Measurements from ENCODE around the gene SLC35E3. TPM values are rescaled to one million over a fixed set of nuclear protein-coding genes. Genes with fewer than 3 reads are reported as not detected.

SLC35E3 gene
- polyA plus RNA-seq, 2 of the 4 experiments (the other 2 are of a cell fraction) = 5.1 to 22.1 TPM

DNA sequence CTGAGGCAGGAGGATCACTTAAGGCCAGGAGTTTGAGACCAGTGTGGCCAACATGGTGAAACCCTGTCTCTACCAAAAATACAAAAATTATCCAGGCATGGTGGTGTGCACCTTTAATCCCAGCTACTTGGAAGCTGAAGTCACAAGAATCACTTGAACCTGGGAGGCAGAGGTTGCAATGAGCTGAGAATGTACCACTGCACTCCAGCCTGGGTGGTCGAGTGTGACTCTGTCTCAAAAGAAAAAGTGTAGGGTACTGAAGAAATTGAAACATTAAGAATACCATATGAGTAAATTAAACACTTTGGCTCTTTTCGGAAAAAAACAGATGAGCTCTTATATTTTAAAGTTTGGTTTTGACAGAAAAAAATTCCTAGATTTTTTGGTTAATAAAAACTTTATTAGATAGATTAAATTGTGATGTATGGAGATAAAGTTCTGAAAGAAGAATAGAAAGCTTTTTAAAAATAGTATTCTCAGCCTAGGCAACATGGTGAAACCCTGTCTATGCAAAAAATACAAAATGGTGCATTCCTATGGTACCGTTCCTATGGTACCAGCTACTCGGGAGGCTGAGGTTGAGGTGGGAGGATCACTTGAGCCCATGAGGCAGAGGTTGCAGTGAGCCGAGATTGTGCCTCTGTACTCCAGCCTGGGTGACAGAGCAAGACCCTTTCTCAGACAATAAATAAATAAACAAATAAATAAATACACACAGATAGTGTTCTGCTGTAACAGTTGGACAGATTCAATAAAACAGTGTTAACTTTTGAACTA lies 82.1 kb downstream of the SLC35E3 start:
- H3K9me3 ChIP-seq = no peaks in the 10 kb centered on the region
- H3K4me1 ChIP-seq = peaks cover 12% of the 10 kb centered on the region; the same call in 2 of the 3 replicates
- FAIRE-seq (no peak), DNase-seq (ENCODE audit: low read depth in 1 of 2, low spot score in 1 of 2) (no peak), ATAC-seq (no peak)
- ChIA-PET POLR2A (interaction anchor here (0.7 to 1.8 kb wide), 2 partner anchors 12 to 82 kb away, joined by 5 to 6 read pairs; partner anchors contain the start of gene SLC35E3), CTCF (interaction anchor here (2.5 kb wide), 1 partner anchor 19 kb away, joined by 7 read pairs; the partner anchor contains the start of gene MDM2)
- TF ChIP-seq RFX5 (IDR thresholded peaks at IDR 0.05) (no peak), RAD21 (conservative IDR thresholded peaks at IDR 0.05 in 1 of 2, IDR thresholded peaks at IDR 0.05 in 1 of 2) (no peak), GATA3 (IDR thresholded peaks at IDR 0.05; ENCODE audit: borderline replicate concordance) (no peak)
- H3K4me2 ChIP-seq = no peak overlapping the region
- no peak overlapping the region for H3K4me3 ChIP-seq
- 94% methylated on average over 5 of the region's 5 CpGs for WGBS (ENCODE audit: missing lambda C conversion rate)
- no peak overlapping the region for H3K27ac ChIP-seq

DNA sequence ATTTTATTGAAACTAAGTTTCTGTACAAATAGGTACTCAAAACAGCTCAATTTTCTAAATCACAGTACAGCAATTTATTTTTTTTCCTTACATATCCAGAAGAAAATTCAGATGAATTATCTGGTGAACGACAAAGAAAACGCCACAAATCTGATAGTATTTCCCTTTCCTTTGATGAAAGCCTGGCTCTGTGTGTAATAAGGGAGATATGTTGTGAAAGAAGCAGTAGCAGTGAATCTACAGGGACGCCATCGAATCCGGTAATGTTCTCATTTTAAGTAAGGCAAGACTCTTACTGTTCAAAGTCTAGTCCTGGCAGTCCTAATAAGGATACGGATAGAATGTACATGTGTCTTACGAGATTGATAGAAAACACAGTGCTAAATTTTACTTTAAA lies 82.7 kb downstream of the SLC35E3 start:
- ATAC-seq (no peak), FAIRE-seq (no peak), DNase-seq (ENCODE audit: low read depth in 1 of 2, low spot score in 1 of 2) (no peak)
- Histone ChIP-seq H3K27ac (no peak overlapping the region), H3K9me3 (no peaks in the 10 kb centered on the region), H3K4me3 (no peak overlapping the region), H3K4me2 (no peak overlapping the region), H3K4me1 (peaks cover 12% of the 10 kb centered on the region; the same call in 2 of the 3 replicates)
- 92% methylated on average over 7 of the region's 7 CpGs for WGBS (ENCODE audit: missing lambda C conversion rate)
- ChIA-PET POLR2A (interaction anchor here (1.8 kb wide), 1 partner anchor 82 kb away, joined by 6 read pairs; the partner anchor contains the start of gene SLC35E3), CTCF (interaction anchor here (2.5 kb wide), 1 partner anchor 20 kb away, joined by 7 read pairs; the partner anchor contains the start of gene MDM2)
- TF ChIP-seq FOSL2 (IDR thresholded peaks at IDR 0.05) (no peak), FOSL2 (CRISPR knock-in tag; IDR thresholded peaks at IDR 0.05) (no peak), KDM1A (IDR thresholded peaks at IDR 0.05; ENCODE audit: low read depth) (no peak), RFX5 (IDR thresholded peaks at IDR 0.05) (no peak), HDAC2 (IDR thresholded peaks at IDR 0.05) (no peak), RCOR1 (IDR thresholded peaks at IDR 0.05; ENCODE audit: low read depth, low read length) (no peak), ZFP36 (IDR thresholded peaks at IDR 0.05; ENCODE audit: borderline replicate concordance, partially characterized antibody) (no peak), MAX (IDR thresholded peaks at IDR 0.05) (no peak), HMGXB4 (CRISPR knock-in tag; IDR thresholded peaks at IDR 0.05; ENCODE audit: borderline replicate concordance) (no peak), CBX8 (IDR thresholded peaks at IDR 0.05) (no peak), REST (IDR thresholded peaks at IDR 0.05) (no peak), PBX3 (IDR thresholded peaks at IDR 0.05) (no peak), HOXB13 (CRISPR knock-in tag; IDR thresholded peaks at IDR 0.05; ENCODE audit: low read depth) (no peak), JUNB (IDR thresholded peaks at IDR 0.05) (no peak), EHMT2 (IDR thresholded peaks at IDR 0.05; ENCODE audit: low read depth) (no peak)
- TF ChIP-seq, protein P1, sequence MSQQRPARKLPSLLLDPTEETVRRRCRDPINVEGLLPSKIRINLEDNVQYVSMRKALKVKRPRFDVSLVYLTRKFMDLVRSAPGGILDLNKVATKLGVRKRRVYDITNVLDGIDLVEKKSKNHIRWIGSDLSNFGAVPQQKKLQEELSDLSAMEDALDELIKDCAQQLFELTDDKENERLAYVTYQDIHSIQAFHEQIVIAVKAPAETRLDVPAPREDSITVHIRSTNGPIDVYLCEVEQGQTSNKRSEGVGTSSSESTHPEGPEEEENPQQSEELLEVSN (IDR thresholded peaks at IDR 0.05; ENCODE audit: borderline replicate concordance, low read depth) = no peak

Other genes starting within 250 kb of the SLC35E3 start
- 226 and 305 TPM in 2 replicates for gene RAP1B, start 135.3 kb upstream of the SLC35E3 start, polyA plus RNA-seq (2011; rRNA removed)
- gene RAP1B, start 135.3 kb upstream of the SLC35E3 start, polyA plus RNA-seq (2017; fragmentation: RNase III; extraction: RNeasy Plus Mini Kit Qiagen cat#74134 plus additional on column Dnase treatment) = 196 to 206 TPM (median 205 TPM) in 3 replicates
- 127 and 194 TPM in 2 replicates for gene NUP107, start 59.2 kb upstream of the SLC35E3 start, polyA plus RNA-seq (2011; rRNA removed)
- 78.5 to 86.0 TPM (median 79.3 TPM) in 3 replicates for gene NUP107, start 59.2 kb upstream of the SLC35E3 start, polyA plus RNA-seq (2017; fragmentation: RNase III; extraction: RNeasy Plus Mini Kit Qiagen cat#74134 plus additional on column Dnase treatment)
- gene MDM2, start 62.0 kb downstream of the SLC35E3 start, polyA plus RNA-seq (2011; rRNA removed) = 96.4 and 108 TPM in 2 replicates
- gene MDM2, start 62.0 kb downstream of the SLC35E3 start, polyA plus RNA-seq (2017; fragmentation: RNase III; extraction: RNeasy Plus Mini Kit Qiagen cat#74134 plus additional on column Dnase treatment) = 40.3 to 48.6 TPM (median 48.2 TPM) in 3 replicates
- 6.8 and 6.9 TPM in 2 replicates for gene CPM, start 187.0 kb downstream of the SLC35E3 start, polyA plus RNA-seq (2011; rRNA removed)
- 3.7 to 6.2 TPM (median 4.8 TPM) in 3 replicates for gene CPM, start 187.0 kb downstream of the SLC35E3 start, polyA plus RNA-seq (2017; fragmentation: RNase III; extraction: RNeasy Plus Mini Kit Qiagen cat#74134 plus additional on column Dnase treatment)

Measured in A549 (cell line).